Measurements from ENCODE around the gene ACTG1. TPM values are rescaled to one million over a fixed set of nuclear protein-coding genes. Genes with fewer than 3 reads are reported as not detected.

ACTG1 gene
- total RNA-seq, 1 donor from 2014 or later: 2,949 TPM

GRCh38 chr17:81542431-81543338, 30.1 kb upstream of the ACTG1 start:
- peaks cover 6% of the 10 kb centered on the region for H3K4me1 Mint-ChIP-seq

DNA sequence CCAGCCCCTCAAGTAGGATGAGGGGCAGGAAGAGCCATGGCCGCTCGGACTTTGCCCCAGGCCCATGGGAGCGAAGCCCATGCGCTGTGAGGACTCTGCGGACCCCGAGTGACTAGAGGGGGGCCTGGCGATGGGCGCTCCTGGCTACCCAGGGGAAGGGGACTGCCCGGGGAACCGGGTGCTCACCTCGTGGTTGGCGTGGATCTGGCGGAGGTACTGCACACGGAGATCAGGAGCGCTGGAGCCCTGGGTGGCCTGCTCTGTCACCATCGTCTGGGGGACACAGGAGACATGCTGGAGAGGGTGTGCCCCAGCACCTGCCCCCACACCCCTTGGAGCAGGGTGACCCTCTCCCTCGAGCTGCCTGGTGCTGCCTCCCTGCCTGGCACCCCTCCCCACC, 28.5 kb upstream of the ACTG1 start:
- no peak for TF ChIP-seq CTCF (IDR thresholded peaks at IDR 0.05)
- Mint-ChIP-seq H3K27me3 (peaks cover 4% of the 10 kb centered on the region), H3K36me3 (ENCODE audit: low read depth) (peaks cover 52% of the 10 kb centered on the region), H3K4me3 (no peak overlapping the region), H3K27ac (no peak overlapping the region), H3K4me1 (peaks cover 11% of the 10 kb centered on the region), H3K9me3 (no peaks in the 10 kb centered on the region)
- intact Hi-C loops (cut with micrococcal nuclease): no loop called here
- ATAC-seq (ENCODE audit: low read depth) (no peak), DNase-seq (no peak)
- CTCF ChIA-PET: no interaction called here
- POLR2A ChIA-PET: no interaction called here

More at GRCh38 chr17:81542431-81543338, 30.1 kb upstream of the ACTG1 start:
- Mint-ChIP-seq H3K4me3 (no peak overlapping the region), H3K36me3 (ENCODE audit: low read depth) (peaks cover 64% of the 10 kb centered on the region), H3K27me3 (peaks cover 3% of the 10 kb centered on the region), H3K27ac (no peak overlapping the region), H3K9me3 (no peaks in the 10 kb centered on the region)
- DNase-seq (no peak), ATAC-seq (ENCODE audit: low read depth) (no peak)
- CTCF ChIA-PET: interaction anchor here (0.7 to 1.3 kb wide), 2 partner anchors 24 to 673 kb away, joined by 3 to 4 read pairs; no protein-coding TSS in a partner anchor
- intact Hi-C loops (cut with micrococcal nuclease): no loop called here
- POLR2A ChIA-PET: interaction anchor here (1.4 kb wide), 1 partner anchor 33 kb away, joined by 4 read pairs; no protein-coding TSS in a partner anchor
- no peak for TF ChIP-seq CTCF (IDR thresholded peaks at IDR 0.05)

- Mint-ChIP-seq H3K27ac (no peak overlapping the region), H3K9me3 (no peaks in the 10 kb centered on the region), H3K36me3 (ENCODE audit: low read depth) (peaks cover 47% of the 10 kb centered on the region), H3K4me3 (no peak overlapping the region), H3K4me1 (peaks cover 11% of the 10 kb centered on the region), H3K27me3 (peaks cover 4% of the 10 kb centered on the region)
- intact Hi-C loops (cut with micrococcal nuclease): no loop called here
- POLR2A ChIA-PET: no interaction called here
- no peak for TF ChIP-seq CTCF (IDR thresholded peaks at IDR 0.05)
- DNase-seq (no peak), ATAC-seq (ENCODE audit: low read depth) (no peak)
- CTCF ChIA-PET: no interaction called here
Observed at GRCh38 chr17:81540676-81541027, 28.1 kb upstream of the ACTG1 start.

GRCh38 chr17:81539961-81540675, 27.5 kb upstream of the ACTG1 start:
- peaks cover 44% of the 10 kb centered on the region for H3K36me3 Mint-ChIP-seq (ENCODE audit: low read depth)
- no peaks in the 10 kb centered on the region for H3K9me3 Mint-ChIP-seq
- peaks cover 11% of the 10 kb centered on the region for H3K4me1 Mint-ChIP-seq
- no peak overlapping the region for H3K4me3 Mint-ChIP-seq
- ATAC-seq (ENCODE audit: low read depth) (no peak), DNase-seq (no peak)
- POLR2A ChIA-PET: no interaction called here
- CTCF ChIA-PET: no interaction called here
- H3K27me3 Mint-ChIP-seq: peaks cover 4% of the 10 kb centered on the region
- no peak overlapping the region for H3K27ac Mint-ChIP-seq
- TF ChIP-seq CTCF (IDR thresholded peaks at IDR 0.05): no peak
- intact Hi-C loops (cut with micrococcal nuclease): no loop called here

DNA sequence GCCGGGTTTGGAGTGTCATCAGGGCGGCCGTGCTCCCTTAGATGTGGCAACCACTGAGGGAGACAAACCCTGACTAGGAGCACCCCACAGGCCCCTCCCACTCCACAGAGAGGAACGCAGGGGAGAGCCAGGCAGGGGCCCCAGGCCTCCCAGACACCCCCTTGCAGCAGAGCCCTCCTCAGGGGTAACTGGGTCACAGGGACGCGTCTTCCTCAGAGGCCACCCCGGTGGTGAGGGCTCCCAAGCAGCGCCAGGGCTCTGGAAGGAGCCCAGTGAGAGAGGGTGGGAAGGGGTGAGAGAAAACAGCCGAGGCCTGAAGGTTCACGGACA, 26.9 kb upstream of the ACTG1 start:
- Mint-ChIP-seq H3K4me3 (no peak overlapping the region), H3K27me3 (peaks cover 4% of the 10 kb centered on the region), H3K9me3 (no peaks in the 10 kb centered on the region), H3K27ac (no peak overlapping the region), H3K36me3 (ENCODE audit: low read depth) (peaks cover 43% of the 10 kb centered on the region), H3K4me1 (peaks cover 12% of the 10 kb centered on the region)
- TF ChIP-seq CTCF (IDR thresholded peaks at IDR 0.05): no peak
- ChIA-PET CTCF (no interaction called here), POLR2A (no interaction called here)
- intact Hi-C loops (cut with micrococcal nuclease): no loop called here
- DNase-seq (no peak), ATAC-seq (ENCODE audit: low read depth) (no peak)
